Gastroesophageal sphincter (tissue), 2 donors: Measurements from ENCODE around the gene KIF1A.

Experiments used
- EP300 ChIP-seq: sonication (generic); formaldehyde crosslinking; IDR thresholded peaks from one replicate; pipeline ENCODE4 v1.6.1; 2017; ENCODE audit warnings: antibody characterized with exemption, mild to moderate bottlenecking
- POLR2A ChIP-seq, 2 donors: fragments of 450-650 bp; IDR thresholded peaks; one replicate each; pipeline ENCODE4 v1.6.1; 2017; ENCODE audit warnings: antibody characterized with exemption in 2 of 2, mild to moderate bottlenecking in 2 of 2, moderate library complexity in 1 of 2

GRCh38 chr2:240774856-240775255 lies 45.2 kb downstream of the KIF1A start:
- no peak for TF ChIP-seq POLR2A (IDR thresholded peaks at IDR 0.05)
- no peak for TF ChIP-seq EP300
